Neural cell (in vitro differentiated cells): ENCODE results near the gene SPAAR.
A peak's percentile ranks its signal among the peaks of the same experiment; 100 is the strongest.

Source experiments
- EZH2 ChIP-seq: fragments of 200-600, 300-800 bp; shearing (Covaris generic), sonication (generic); IDR thresholded peaks from 2 replicates; pipeline ENCODE4 v1.6.1; 2014; ENCODE audit warnings: antibody characterized with exemption, low read length, borderline replicate concordance, mild to moderate bottlenecking; ENCODE audit not compliant: insufficient read depth, poor library complexity, severe bottlenecking
- POLR2AphosphoS5 ChIP-seq: IDR thresholded peaks from 2 replicates; pipeline ENCODE4 v1.6.1; 2012
- TAF1 ChIP-seq: IDR thresholded peaks from 2 replicates; pipeline ENCODE4 v1.6.1; 2012; ENCODE audit warnings: low read depth
- TF ChIP-seq, protein P1 (sequence below): fragments of 450-650 bp; IDR thresholded peaks from 2 replicates; pipeline ENCODE4 v1.5.1; 2014; ENCODE audit warnings: antibody characterized with exemption, mild to moderate bottlenecking, moderate library complexity; ENCODE audit not compliant: poor library complexity, severe bottlenecking
- TF ChIP-seq, protein P2 (sequence below): IDR thresholded peaks from 2 replicates; pipeline ENCODE4 v1.6.1; 2012; ENCODE audit warnings: borderline replicate concordance

DNA sequence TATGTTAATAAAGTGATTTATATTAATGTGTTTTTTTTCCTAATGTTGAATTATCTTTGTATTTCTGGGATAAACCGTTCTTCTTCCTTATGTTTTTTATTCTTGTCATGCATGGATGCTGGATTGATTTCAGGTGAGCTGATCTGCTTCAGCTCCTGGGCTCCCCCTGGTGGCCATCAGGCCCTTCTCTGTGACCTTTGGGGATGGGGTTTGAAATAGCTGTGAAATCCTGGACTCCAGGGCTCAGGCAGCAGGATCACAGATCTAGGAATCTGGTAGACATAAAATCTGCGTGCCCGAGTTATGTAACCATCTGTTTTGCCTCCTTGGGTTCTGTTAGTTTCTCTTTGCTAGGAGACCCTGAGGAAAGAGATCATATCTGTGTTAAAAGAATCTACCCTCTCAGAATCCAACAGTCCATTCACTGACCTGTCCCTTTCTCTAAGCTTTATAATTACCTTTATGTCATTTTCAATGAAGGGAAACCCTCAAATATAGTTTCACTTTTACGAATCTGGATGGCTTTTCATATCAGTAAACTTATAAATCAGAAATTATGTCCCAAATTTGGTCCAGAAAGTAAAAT is 26.9 kb upstream of the SPAAR start:
- TF ChIP-seq POLR2AphosphoS5 (no peak), EZH2 (no peak), TAF1 (no peak)
- TF ChIP-seq, protein P1, sequence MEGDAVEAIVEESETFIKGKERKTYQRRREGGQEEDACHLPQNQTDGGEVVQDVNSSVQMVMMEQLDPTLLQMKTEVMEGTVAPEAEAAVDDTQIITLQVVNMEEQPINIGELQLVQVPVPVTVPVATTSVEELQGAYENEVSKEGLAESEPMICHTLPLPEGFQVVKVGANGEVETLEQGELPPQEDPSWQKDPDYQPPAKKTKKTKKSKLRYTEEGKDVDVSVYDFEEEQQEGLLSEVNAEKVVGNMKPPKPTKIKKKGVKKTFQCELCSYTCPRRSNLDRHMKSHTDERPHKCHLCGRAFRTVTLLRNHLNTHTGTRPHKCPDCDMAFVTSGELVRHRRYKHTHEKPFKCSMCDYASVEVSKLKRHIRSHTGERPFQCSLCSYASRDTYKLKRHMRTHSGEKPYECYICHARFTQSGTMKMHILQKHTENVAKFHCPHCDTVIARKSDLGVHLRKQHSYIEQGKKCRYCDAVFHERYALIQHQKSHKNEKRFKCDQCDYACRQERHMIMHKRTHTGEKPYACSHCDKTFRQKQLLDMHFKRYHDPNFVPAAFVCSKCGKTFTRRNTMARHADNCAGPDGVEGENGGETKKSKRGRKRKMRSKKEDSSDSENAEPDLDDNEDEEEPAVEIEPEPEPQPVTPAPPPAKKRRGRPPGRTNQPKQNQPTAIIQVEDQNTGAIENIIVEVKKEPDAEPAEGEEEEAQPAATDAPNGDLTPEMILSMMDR, result peak; percentile 89
- TF ChIP-seq, protein P2, sequence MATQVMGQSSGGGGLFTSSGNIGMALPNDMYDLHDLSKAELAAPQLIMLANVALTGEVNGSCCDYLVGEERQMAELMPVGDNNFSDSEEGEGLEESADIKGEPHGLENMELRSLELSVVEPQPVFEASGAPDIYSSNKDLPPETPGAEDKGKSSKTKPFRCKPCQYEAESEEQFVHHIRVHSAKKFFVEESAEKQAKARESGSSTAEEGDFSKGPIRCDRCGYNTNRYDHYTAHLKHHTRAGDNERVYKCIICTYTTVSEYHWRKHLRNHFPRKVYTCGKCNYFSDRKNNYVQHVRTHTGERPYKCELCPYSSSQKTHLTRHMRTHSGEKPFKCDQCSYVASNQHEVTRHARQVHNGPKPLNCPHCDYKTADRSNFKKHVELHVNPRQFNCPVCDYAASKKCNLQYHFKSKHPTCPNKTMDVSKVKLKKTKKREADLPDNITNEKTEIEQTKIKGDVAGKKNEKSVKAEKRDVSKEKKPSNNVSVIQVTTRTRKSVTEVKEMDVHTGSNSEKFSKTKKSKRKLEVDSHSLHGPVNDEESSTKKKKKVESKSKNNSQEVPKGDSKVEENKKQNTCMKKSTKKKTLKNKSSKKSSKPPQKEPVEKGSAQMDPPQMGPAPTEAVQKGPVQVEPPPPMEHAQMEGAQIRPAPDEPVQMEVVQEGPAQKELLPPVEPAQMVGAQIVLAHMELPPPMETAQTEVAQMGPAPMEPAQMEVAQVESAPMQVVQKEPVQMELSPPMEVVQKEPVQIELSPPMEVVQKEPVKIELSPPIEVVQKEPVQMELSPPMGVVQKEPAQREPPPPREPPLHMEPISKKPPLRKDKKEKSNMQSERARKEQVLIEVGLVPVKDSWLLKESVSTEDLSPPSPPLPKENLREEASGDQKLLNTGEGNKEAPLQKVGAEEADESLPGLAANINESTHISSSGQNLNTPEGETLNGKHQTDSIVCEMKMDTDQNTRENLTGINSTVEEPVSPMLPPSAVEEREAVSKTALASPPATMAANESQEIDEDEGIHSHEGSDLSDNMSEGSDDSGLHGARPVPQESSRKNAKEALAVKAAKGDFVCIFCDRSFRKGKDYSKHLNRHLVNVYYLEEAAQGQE, result no peak
